UCSD-AML1 (cell line): ENCODE results near the gene MRPS35.
A peak's percentile ranks its signal among the peaks of the same experiment; 100 is the strongest.

Experiments
- DNase-seq: peaks from one replicate; lab custom pipeline; 2025; ENCODE audit not compliant: unreplicated experiment; lab: John Stamatoyannopoulos, UW

Gene MRPS35

DNA sequence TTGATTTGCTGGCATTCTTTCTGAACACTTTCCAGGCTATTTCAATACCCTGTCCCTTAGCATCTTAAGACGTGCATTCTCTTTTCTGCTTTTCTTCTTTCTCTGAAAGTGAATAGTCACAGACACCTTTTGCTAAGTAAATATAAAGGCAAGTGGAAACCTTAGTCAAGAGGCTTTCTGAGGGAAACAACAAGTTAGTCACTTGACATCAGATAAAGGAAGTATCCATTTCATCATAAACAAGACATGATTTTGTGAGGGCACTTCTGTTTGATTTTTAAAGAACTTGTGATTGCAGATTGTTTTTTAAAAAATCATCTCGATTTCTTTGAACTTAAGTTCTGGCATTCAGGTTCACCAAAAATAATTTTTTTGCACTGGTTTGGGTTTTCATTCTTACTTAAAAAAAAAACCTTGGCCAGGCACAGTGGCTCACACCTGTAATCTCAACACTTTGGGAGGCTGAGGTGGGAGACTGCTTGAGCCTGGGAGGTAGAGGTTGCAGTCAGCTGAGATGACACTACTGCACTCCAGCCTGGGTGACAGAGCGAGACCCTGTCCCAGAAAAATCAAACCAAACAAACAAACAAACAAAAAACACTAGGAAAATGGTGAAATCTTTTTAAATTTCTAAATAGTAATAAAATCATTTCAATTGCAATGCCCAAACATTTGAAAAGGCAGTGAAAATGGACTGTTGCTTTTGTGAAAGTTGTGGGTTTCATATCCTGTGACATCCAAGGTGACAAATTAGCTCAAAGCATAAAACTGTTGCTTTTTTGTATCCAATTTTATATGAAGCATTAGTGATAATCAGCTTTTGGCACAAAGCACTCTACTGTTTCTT, 61.1 kb downstream of the MRPS35 start:
- DNase-seq: no peak

- DNase-seq: no peak
Measured at GRCh38 chr12:27772328-27773049, 61.9 kb downstream of the MRPS35 start.

- DNase-seq: no peak
Measured at GRCh38 chr12:27777141-27777540, 66.5 kb downstream of the MRPS35 start.

DNA sequence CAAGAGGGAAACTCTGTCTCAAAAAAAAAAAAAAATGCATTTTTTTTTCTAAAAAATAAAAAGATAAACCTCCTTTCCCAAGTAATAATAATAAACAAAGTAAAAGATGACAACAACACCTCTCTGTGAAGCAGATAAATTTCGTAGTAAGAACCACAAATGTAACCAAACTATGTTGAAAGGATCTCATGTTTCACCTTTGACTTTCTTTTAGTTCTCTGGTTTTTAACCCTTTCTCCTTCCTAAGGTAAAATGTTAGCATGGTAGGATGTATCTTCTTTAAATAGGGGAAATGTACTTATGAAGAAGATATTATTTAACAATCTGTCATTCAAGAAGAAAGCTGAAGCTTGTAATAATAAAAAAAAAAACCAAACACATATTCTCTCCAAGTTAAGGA, 67.6 kb downstream of the MRPS35 start:
- DNase-seq: no peak

DNA sequence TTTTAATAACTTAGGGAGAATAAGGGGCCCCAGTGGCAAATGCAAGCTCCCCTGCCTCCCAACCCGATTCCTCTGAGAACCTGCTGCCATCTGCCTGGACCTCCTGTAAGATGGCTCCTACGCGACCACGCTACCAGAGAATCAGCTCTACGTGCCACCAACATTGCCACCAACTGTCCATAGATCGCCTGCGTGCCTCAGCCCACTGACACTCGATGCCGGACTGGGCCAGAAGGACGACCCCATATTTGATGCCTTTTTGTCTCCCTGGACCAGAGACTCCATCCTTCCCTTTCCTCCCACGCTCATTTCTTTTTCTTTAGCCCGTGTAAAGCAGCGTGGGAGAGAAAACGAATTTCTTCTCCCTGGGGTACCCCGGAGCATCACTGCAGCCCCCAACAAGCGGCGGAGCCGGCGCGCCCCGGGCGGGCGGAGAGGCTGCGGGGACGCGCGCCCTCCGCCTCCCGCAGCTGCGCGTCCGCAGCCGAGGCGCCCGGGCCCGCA, 68.8 kb downstream of the MRPS35 start:
- peak; percentile 38 for DNase-seq

DNA sequence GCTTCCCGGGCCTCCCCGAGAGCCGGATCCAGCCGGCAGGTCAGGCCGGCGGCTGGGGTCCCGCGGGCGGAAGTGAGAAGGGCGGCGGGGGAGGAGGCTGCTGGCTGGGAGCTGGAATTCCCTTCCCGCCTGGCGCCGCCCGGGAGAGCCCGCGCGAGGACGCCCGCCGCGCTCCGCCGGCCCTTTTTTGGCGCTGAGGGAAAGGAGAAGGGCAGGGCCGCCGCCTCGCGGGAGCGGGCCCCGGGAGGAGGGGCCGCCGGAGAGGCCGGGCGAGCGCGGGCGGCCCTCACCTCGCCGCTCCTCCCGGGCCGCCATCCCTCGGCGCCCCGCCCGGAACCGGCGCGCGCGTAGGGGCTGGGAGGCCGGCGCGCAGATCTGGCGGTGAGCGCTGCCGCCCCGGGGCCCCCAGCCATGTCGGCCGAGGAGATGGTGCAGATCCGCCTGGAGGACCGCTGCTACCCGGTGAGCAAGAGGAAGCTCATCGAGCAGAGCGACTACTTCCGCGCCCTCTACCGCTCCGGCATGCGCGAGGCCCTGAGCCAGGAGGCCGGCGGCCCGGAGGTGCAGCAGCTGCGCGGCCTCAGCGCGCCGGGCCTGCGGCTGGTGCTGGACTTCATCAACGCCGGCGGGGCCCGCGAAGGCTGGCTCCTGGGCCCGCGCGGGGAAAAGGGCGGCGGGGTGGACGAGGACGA, 69.4 kb downstream of the MRPS35 start, which contains the start of the genes KLHL42 and MANSC4:
Gene KLHL42 (plus strand): TSS at position 314 of the 692 bp plus-strand sequence. CDS start 98 bp downstream, at position 412.
Gene MANSC4 (minus strand): TSS at position 317 of the 692 bp plus-strand sequence. CDS start 8,960 bp downstream, outside the sequence.
- peak; percentile 81 for DNase-seq

- DNase-seq: peak; percentile 56
Measured at GRCh38 chr12:27780612-27781408, 70.2 kb downstream of the MRPS35 start.

DNA sequence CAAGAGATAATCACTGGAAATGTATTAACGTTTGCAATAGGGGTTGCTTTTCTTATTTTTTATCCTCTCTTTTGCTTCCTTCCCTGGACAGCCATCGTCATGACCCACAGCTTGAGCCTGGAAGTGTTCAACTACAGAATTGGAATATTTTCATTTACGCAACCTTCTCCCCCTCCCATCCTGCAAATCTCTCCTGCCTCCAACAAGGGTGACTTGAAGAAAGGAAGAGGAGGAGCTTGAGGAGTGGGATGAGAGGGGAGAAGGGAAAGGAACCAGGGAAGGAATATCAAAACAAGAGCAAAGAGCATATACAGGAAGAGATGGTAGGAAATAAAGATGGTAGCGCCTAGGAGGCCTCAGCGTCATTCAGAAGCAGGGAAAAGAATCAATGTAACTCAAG, 71.0 kb downstream of the MRPS35 start:
- no peak for DNase-seq

GRCh38 chr12:27782481-27782880, 71.8 kb downstream of the MRPS35 start:
- DNase-seq: no peak

- no peak for DNase-seq
Measured at GRCh38 chr12:27785882-27786570, 75.4 kb downstream of the MRPS35 start.

DNA sequence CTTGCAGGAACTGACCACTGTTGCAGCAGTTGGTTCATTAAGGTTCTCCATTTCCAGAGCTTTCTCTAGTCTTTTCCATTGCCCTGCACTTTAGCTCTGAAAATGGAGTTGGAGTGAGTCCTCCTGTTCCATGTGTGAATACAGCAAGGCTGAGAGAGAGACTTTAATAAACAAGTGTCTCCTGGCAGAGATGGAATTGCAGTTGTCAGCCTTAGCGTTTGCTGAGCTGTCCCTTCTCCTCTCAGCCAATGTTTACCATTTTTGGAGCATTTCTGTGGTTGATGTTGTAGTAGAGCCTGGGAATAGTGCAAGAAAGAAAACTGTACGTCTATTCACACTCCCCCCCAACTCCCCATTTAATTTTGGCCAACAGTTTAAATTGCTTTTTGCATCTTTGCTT, 76.9 kb downstream of the MRPS35 start:
- DNase-seq: no peak

GRCh38 chr12:27790179-27790578, 79.5 kb downstream of the MRPS35 start:
- DNase-seq: no peak

DNA sequence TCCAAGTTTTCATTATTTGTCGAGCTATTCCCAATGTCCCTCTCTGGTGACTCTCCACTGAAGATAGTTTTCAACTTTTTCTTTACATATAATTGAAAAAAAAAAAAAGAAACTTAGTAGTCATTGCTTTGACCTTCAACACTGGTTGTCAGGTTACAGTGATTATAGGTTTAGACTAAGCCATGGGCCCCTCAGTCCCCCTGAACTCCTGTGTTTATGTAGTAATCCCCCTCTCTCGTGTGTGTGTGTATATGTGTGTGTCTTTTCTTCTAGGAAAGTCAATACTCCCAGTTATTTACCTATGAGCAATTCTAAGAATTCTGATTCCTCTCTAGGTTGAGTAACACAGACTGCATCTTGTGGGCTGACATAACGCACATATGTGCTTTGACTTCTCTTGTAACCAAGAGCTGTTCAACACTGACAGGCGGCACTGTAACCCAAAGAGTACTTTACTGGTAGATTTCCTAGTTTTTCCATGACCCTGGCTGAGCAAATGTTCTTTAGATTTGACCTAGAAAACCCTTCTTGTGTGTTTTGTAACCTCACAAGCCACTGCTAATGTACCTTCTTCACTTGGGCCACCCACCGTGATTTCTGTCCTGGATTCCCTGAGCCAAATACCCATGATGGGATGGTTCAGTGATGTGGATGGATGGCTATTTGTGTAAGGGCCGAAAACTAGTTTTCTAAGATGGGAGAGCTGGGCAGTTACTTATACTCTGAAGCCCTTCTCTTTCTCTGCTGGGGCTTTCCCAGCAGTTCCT, 84.4 kb downstream of the MRPS35 start:
- DNase-seq: no peak

GRCh38 chr12:27796128-27796527, 85.5 kb downstream of the MRPS35 start:
- no peak for DNase-seq

GRCh38 chr12:27797301-27798025, 86.8 kb downstream of the MRPS35 start:
- no peak for DNase-seq

DNA sequence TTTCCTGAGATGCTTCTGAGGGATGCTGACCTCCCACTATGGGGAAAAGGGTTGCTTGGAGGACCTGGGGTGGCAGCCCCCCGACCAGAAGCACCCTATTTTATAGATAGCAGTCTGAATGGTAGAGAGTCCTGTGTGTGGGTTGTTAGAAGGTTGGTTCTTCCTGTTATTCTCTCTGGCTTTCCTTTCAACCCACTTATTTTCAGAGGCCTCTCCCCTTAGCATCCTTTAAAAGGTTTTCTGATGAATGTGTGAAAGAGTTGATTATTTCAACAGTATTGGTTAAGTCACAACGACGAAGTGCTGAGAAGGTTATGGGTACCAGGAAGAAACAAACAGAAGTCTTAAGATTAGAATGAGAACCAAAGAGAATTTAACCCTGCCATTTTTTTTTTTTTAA, 90.2 kb downstream of the MRPS35 start:
- no peak for DNase-seq

DNA sequence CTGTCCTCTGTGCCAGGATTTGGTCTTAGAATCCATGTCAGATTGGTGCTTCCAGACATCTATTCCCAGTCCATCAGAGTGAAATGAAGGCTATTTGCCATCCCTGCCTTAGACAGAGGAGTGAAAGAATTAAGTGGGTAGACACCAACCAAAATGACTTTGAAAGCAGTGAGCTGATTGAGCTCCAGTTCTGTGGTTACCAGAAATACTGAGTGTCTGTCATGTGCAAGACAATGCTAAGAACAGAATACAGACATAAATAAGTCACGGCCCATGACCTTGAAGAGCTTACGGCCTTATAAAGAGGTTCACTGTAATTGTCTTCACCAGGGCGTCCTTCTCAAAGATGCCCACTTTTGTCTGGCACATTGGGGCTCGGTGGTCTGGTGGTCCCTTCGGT, 91.0 kb downstream of the MRPS35 start:
- no peak for DNase-seq

GRCh38 chr12:27802511-27802910, 91.9 kb downstream of the MRPS35 start:
- DNase-seq: no peak
